Mucosa of descending colon (tissue), 3 donors: Measurements from ENCODE around the gene CASZ1. TPM values are rescaled to one million over a fixed set of nuclear protein-coding genes. Genes with fewer than 3 reads are reported as not detected.

Experiments
- ATAC-seq: fragments of 200-7000 bp; cut with Tn5 transposase; one replicate; pipeline ENCODE4 v1.9.1; 2020; ENCODE audit warnings: mild to moderate bottlenecking, moderate library complexity
- DNase-seq, 3 donors: peaks; one replicate each; pipeline ENCODE4 v3.0.0-alpha.2; 2020
- H3K36me3 ChIP-seq: fragments of 200-600 bp; one replicate; pipeline ENCODE4 v1.8.0; 2021; ENCODE audit warnings: low read depth, mild to moderate bottlenecking
- H3K4me1 ChIP-seq: fragments of 200-600 bp; one replicate; pipeline ENCODE4 v1.8.0; 2021; ENCODE audit warnings: low read depth, mild to moderate bottlenecking
- H3K4me3 ChIP-seq: fragments of 200-600 bp; one replicate; pipeline ENCODE4 v1.8.0; 2021; ENCODE audit warnings: mild to moderate bottlenecking
- H3K9me3 ChIP-seq: fragments of 200-600 bp; one replicate; pipeline ENCODE4 v1.8.0; 2021; ENCODE audit warnings: mild to moderate bottlenecking
- intact Hi-C, 2 donors: fragments of 100-400 bp; cut with DNase I in 1 of 2; cut with micrococcal nuclease in 1 of 2; formaldehyde crosslinking; loops; one replicate each; pipeline versions ENCODE4 v1.11.0 to v1.11.1; 2022; cut with DNase I, micrococcal nuclease
- total RNA-seq, 3 donors: library from RNA; stranded (reverse); fragmentation: NEBNext Ultra II Directional in 2 of 3; extraction: Animal tissue kit (Norgen Biotek cat#: 25700) in 2 of 3; gene quantifications; one replicate each; pipeline versions ENCODE4 v1.2.1 to v1.2.4, GENCODE V29; 2021 to 2023
- TF ChIP-seq, protein P1 (sequence below): fragments of 200-600 bp; IDR thresholded peaks from one replicate; pipeline ENCODE4 v1.8.0; 2022; ENCODE audit warnings: antibody characterized with exemption, mild to moderate bottlenecking
- donor health status: DM: no; HTN: no; CAD: no; lungs with moderate emphysema.
- donor health status: DM: no; HTN: no; CAD: no.
- donor health status: DM: no; HTN: yes; CAD: no.

Gene CASZ1
- total RNA-seq, 3 donors from 2014 or later: 66.5 to 110 (median 84.5) TPM

DNA sequence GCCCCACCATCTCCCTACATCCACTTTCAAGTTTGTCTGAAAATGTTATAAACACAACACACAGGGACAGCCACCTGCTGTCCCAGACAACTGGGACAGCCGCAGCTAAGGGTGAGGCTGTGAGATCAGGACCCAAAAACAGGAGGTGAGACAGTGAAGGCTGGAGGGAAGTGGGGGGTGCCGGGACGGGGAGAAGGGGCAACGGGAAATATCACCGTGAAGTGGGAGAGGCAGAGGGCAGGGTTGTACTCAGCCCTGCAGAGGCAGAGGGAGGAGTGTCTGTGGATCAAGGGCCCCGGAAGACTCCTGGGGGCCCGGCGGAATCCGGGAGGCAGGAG lies 114.4 kb downstream of the CASZ1 start:
- intact Hi-C loops: no loop called here
- Histone ChIP-seq H3K4me3 (no peak overlapping the region), H3K36me3 (no peaks in the 10 kb centered on the region), H3K9me3 (no peaks in the 10 kb centered on the region), H3K4me1 (peaks cover 46% of the 10 kb centered on the region)
- DNase-seq: no peak
- no peak for ATAC-seq
- TF ChIP-seq, protein P1, sequence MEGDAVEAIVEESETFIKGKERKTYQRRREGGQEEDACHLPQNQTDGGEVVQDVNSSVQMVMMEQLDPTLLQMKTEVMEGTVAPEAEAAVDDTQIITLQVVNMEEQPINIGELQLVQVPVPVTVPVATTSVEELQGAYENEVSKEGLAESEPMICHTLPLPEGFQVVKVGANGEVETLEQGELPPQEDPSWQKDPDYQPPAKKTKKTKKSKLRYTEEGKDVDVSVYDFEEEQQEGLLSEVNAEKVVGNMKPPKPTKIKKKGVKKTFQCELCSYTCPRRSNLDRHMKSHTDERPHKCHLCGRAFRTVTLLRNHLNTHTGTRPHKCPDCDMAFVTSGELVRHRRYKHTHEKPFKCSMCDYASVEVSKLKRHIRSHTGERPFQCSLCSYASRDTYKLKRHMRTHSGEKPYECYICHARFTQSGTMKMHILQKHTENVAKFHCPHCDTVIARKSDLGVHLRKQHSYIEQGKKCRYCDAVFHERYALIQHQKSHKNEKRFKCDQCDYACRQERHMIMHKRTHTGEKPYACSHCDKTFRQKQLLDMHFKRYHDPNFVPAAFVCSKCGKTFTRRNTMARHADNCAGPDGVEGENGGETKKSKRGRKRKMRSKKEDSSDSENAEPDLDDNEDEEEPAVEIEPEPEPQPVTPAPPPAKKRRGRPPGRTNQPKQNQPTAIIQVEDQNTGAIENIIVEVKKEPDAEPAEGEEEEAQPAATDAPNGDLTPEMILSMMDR: no peak

DNA sequence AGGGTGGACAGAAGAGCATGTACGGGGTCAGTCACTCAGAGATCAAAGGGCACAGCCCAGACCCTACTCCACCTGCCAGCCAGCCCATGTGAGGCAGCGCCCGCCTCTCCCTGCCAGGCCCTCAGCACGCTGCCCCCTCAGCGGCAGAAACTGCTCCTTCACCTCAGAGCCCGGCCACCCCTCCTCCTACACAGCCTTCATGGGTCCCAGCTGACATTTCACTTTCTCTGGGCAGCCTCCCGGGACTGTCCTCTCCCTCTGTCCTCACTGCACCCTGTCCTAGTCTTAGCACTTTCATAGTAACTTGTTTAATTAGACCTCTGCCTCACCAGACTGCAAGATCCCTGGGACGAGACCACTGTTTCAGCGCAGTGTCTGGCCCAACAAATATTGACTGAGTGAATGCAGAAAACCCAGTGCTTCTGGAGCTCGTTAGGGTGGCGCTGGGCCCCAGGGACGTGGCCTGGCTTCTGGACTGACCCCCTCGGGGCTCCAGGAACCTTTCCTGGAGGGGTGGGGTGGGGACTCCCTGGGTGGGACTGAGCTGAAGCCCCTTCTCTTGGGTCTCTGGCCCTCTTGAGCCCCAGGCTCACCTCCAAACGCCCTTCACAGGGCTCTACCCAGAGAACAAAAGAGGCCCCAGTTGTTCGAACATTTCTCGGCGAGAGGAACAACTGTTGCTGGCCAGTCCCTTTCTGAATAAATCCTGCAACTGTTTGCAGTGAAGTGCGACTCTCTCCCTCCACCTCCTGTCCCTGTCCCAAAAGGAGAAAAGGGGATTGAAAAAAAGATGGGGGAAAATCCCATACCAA lies 114.9 kb downstream of the CASZ1 start:
- H3K36me3 ChIP-seq: no peaks in the 10 kb centered on the region
- H3K4me1 ChIP-seq: peaks cover 41% of the 10 kb centered on the region
- TF ChIP-seq, protein P1: no peak
- H3K9me3 ChIP-seq: no peaks in the 10 kb centered on the region
- intact Hi-C loops: no loop called here
- ATAC-seq (no peak), DNase-seq (no peak)
- no peak overlapping the region for H3K4me3 ChIP-seq

- ATAC-seq: peak; percentile 39
- H3K4me1 ChIP-seq: peaks cover 41% of the 10 kb centered on the region
- no peaks in the 10 kb centered on the region for H3K36me3 ChIP-seq
- TF ChIP-seq, protein P1: no peak
- intact Hi-C loops: no loop called here
- no peak for DNase-seq
- no peak overlapping the region for H3K4me3 ChIP-seq
- no peaks in the 10 kb centered on the region for H3K9me3 ChIP-seq
These were observed 116.0 kb downstream of the CASZ1 start for GRCh38 chr1:10680487-10680886.

GRCh38 chr1:10679496-10680220 lies 116.8 kb downstream of the CASZ1 start:
- Histone ChIP-seq H3K9me3 (no peaks in the 10 kb centered on the region), H3K4me3 (no peak overlapping the region), H3K36me3 (no peaks in the 10 kb centered on the region), H3K4me1 (peaks cover 45% of the 10 kb centered on the region)
- ATAC-seq (peak; percentile 13), DNase-seq (peak in 1 of 3 donors; percentile 65)
- intact Hi-C loops: no loop called here
- TF ChIP-seq, protein P1: no peak

DNA sequence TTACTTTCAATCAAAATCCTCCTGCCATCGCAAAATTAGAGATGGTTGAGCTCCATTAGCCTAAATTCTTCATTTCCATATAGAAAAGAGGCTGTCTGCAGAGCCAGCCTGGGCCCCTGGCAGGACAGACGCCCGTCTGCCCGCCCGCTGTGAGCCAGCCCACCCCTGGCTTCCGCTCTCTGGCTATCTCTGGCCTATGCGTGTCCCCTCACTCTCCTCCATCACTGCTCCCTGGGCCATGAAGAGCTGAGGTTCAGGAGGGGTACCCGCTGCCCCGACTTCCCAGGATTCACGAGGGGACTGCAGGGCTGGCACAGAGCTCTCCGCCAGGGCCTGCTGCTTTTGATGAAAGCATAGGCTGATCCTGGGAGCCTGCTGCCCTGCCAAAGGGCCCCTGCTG lies 117.6 kb downstream of the CASZ1 start:
- ATAC-seq: no peak
- Histone ChIP-seq H3K9me3 (no peaks in the 10 kb centered on the region), H3K4me1 (peaks cover 50% of the 10 kb centered on the region), H3K4me3 (no peak overlapping the region), H3K36me3 (no peaks in the 10 kb centered on the region)
- intact Hi-C loops: no loop called here
- no peak for DNase-seq
- TF ChIP-seq, protein P1: no peak
